H1 (cell line): ENCODE measurements around the gene SCGB1A1.

Source experiments
- CREB1 ChIP-seq: IDR thresholded peaks from 2 replicates; pipeline ENCODE4 v1.6.1; 2012; ENCODE audit warnings: inconsistent platforms
- EGR1 ChIP-seq: IDR thresholded peaks from 2 replicates; pipeline ENCODE4 v1.6.1; 2011; ENCODE audit warnings: low read depth, low read length, borderline replicate concordance
- EP300 ChIP-seq, 2 experiments: IDR thresholded peaks; 1 replicate in 1 of 2; 2 replicates in 1 of 2; pipeline ENCODE4 v1.6.1; 2011 to 2012; ENCODE audit warnings: low read depth in 2 of 2, low read length in 2 of 2, mild to moderate bottlenecking in 2 of 2, borderline replicate concordance in 1 of 2, inconsistent platforms in 1 of 2, moderate library complexity in 1 of 2
- POLR2A ChIP-seq, 2 experiments: IDR thresholded peaks; 1 replicate in 1 of 2; 2 replicates in 1 of 2; pipeline ENCODE4 v1.6.1; 2011; ENCODE audit warnings: low read depth in 2 of 2, low read length in 2 of 2, mild to moderate bottlenecking in 2 of 2; ENCODE audit errors: control extremely low read depth in 1 of 2
- YY1 ChIP-seq: IDR thresholded peaks from 2 replicates; pipeline ENCODE4 v1.6.1; 2011; ENCODE audit warnings: low read depth, mild to moderate bottlenecking, low read length
- TF ChIP-seq, protein P1 (sequence below), 3 experiments: IDR thresholded peaks; 1 replicate in 2 of 3; 2 replicates in 1 of 3; pipeline versions ENCODE4 v1.5.1 to v1.6.1; 2011; ENCODE audit warnings: low read length in 3 of 3, mild to moderate bottlenecking in 3 of 3, inconsistent platforms in 2 of 3, low read depth in 1 of 3, moderate library complexity in 1 of 3; ENCODE audit not compliant: insufficient read depth in 1 of 3; ENCODE audit errors: control extremely low read depth in 1 of 3
- TF ChIP-seq, protein P2 (sequence below): IDR thresholded peaks from 2 replicates; pipeline ENCODE4 v1.6.1; 2011; ENCODE audit warnings: low read length, improper control_type of control experiment

- no peak for TF ChIP-seq CREB1
- TF ChIP-seq EGR1, result no peak
- TF ChIP-seq, protein P1, sequence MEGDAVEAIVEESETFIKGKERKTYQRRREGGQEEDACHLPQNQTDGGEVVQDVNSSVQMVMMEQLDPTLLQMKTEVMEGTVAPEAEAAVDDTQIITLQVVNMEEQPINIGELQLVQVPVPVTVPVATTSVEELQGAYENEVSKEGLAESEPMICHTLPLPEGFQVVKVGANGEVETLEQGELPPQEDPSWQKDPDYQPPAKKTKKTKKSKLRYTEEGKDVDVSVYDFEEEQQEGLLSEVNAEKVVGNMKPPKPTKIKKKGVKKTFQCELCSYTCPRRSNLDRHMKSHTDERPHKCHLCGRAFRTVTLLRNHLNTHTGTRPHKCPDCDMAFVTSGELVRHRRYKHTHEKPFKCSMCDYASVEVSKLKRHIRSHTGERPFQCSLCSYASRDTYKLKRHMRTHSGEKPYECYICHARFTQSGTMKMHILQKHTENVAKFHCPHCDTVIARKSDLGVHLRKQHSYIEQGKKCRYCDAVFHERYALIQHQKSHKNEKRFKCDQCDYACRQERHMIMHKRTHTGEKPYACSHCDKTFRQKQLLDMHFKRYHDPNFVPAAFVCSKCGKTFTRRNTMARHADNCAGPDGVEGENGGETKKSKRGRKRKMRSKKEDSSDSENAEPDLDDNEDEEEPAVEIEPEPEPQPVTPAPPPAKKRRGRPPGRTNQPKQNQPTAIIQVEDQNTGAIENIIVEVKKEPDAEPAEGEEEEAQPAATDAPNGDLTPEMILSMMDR (IDR thresholded peaks at IDR 0.05; ENCODE audit: control extremely low read depth in 1 of 3, insufficient read depth in 1 of 3, low read depth in 1 of 3, low read length in 3 of 3), result no peak
- no peak for TF ChIP-seq YY1
- TF ChIP-seq, protein P2, sequence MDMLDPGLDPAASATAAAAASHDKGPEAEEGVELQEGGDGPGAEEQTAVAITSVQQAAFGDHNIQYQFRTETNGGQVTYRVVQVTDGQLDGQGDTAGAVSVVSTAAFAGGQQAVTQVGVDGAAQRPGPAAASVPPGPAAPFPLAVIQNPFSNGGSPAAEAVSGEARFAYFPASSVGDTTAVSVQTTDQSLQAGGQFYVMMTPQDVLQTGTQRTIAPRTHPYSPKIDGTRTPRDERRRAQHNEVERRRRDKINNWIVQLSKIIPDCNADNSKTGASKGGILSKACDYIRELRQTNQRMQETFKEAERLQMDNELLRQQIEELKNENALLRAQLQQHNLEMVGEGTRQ, result no peak
- TF ChIP-seq POLR2A (IDR thresholded peaks at IDR 0.05; ENCODE audit: control extremely low read depth in 1 of 2, low read depth in 2 of 2, low read length in 2 of 2), result no peak
- TF ChIP-seq EP300 (IDR thresholded peaks at IDR 0.05; ENCODE audit: borderline replicate concordance in 1 of 2, low read depth in 2 of 2, low read length in 2 of 2), result no peak
Measured at GRCh38 chr11:62462508-62462892, 43.7 kb downstream of the SCGB1A1 start.
